GM19463 (cell line): ENCODE data around the gene ASPHD2.

Experiments used
- ATAC-seq: cut with Tn5 transposase; IDR thresholded peaks from one replicate; pipeline ENCODE4 v1.9.1; 2021; ENCODE audit warnings: mild to moderate bottlenecking, moderate library complexity; ENCODE audit not compliant: unreplicated experiment

The ASPHD2 gene

DNA sequence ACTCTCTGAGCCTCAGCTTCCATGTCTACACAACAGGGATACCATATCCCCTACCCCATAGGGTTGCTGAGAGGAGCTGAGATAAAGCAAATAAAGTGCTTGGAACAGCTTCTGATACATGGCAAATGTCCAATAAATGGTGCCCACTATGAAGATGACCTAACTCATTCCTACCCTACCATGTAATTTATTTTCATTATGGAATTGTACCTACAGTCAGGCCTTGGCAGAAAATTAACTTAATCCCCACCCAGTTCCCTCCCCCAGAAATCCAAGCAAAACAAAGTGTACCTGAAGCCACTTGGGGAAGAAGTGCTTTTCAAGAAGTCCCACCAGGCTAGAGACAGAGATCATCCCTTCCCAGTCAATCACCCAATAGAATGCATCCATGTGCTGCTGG lies 65.4 kb downstream of the ASPHD2 start:
- ATAC-seq, result no peak
